ENCODE data around the gene RIMS4. TPM values are rescaled to one million over a fixed set of nuclear protein-coding genes. Genes with fewer than 3 reads are reported as not detected.

Gene RIMS4
- total RNA-seq, 1 donor from 2014 or later: 0.08 TPM

DNA sequence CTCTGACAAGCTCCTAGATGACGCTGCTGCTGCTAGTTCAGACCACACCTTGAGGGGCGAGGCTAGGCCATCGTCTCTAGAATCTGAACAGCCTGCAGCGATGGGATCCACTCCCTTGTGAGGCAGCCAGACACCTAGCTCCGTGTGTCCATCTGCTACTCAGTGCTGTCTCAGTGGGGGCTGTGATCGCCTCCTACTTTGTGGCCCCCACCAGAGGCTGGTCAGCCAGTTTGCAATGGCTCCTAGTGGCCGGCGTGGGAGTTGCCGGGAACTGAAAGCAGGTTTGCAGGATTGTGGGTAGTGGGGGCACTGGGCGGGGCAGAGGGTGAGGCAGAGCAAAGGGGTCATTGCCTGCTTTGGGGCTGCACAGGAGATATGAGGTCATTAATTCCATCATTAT is 92.4 kb downstream of the RIMS4 start:
- ATAC-seq: peak; percentile 28

DNA sequence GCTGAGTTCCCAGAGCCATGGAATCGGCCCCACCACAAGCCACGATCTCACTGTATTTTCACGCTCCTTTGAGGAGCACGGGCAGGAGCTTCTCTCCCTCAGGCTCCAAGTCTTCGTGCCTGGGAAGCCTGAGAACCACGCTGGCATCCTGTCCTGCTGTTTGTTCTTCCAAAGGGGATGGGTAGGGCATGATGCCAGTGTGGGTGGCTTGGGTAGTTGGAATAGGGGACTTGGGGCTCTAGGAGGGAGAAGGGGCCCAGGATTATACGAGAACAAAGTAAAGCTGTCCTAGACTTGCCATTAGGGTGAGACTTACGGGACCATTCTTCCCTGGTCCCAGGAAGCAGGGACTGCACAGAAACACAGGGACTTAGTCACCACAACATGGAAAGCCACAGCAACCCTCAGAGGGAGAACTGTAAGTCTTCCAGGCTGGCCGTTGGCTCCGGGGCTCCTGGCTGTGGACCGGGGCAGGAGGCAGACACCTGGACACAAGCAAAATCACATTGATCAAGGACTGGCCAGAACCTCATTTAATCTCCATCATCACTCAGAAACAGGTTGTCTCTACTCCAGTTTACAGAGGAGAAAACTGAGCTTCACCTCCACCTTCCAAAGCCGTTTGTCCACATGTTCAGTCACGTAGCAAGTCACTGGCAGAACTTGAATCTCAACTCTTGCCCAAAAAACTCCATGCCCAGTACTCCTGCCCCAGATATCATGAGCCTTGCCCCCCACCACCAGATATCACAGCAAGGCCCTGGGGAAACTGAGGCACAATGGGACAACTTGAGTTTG is 93.8 kb downstream of the RIMS4 start:
- peak; percentile 54 for ATAC-seq

DNA sequence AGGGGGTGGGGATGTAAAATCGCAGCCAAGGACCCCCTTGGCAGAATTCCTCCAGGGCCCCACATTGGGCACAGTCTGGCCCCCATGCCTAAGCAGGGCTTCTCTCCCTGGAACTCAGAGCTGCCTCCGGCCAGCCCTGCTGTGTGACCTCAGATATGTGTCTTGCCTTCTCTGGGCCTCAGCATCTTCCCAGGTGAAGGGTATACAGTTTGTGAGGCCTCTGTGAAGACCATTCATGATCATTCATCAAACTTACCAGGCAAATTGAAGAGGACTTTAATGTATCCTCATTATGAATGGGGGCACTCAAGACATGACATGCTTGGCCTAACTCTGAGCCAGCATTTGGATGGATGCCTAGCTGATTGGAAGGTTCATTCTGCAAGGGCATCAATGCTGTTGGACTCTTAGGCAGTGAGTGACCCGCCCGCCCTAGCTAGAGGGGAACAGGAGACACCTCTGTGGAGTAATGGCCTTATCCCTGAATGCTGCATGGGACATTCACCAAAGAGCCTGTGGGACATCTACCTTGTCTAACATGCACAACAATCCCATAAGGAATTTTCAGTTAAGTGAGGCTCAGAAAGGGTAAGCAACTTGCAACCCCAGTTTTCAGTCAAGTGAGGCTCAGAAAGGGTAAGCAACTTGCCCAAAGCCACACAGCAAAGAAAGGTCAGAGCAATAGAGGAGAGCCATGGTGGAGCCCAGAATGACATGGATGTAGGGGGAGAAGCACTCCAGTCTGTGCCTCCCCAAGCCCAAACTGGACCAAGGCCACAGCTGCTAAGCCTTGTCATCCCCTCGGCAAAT is 94.6 kb downstream of the RIMS4 start:
- no peak for ATAC-seq

DNA sequence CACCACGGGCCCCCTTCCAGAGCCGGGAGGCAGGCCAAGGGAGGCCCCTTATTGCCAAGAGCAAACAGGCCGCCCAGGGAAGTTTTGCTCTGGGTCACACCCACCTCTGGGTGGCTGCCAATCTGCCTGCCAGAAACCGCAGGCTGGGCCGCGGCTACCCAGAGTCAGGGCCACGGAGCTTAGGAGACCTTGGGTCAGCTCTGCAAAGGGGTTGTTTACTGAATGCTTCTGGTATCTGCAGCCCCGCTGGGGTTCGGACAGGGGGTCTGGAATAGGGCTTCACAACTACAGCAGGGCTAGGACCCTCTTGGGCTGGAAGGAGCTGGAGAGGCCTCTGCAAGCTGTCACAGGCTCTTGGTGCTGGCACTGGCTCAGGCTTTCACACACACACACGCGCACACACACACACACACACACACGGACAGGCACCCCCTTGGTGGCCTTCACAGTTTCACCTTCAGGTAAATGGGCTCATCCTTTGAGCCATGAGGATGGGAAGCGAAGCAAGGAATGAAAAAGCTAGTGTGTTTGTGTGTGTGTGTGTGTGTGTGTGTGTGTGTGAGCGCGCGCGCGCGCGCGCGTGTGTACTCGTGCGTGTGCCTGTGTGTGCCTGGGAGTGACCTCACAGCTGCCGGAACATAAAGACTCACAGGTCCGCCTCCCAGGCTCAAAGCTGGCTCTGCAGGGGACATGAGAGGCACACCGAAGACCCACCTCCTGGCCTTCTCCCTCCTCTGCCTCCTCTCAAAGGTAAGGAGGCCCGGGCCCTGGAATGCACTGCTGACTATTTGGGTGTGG is 95.4 kb downstream of the RIMS4 start, which contains the start of gene CCN5:
Gene CCN5, plus strand, starts transcription at position 669 of the 798 bp plus-strand sequence. Its CDS starts 22 bp downstream, at position 691.
- peak; percentile 65 for ATAC-seq

DNA sequence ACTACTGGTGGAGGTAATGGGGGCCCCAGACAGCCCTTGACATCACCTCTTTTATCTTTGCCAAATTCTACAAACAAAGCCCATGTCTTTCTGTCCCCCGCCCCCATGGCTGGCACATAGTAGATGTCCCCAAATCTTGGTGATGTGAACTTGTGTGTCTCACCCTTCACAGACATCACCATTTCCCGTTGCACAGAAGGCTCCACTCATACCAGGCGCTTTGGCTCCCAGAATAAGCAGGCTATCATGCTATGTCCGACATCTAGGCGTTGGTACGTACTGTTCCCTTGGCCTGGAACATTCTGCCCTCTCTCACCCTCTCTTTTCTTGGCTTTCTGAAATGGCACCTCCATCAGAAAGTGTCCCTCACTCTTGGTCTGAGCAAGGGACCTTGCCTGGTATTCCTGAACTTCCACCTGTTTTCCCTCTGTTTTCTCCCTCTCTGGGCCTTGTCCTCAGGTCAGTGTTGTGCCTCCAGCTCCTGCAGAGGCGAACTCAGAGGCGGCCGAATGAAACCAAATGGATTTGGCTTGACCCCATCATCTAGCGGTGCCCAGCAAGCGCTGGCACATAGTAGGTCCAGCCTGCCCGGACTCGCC is 96.1 kb downstream of the RIMS4 start:
- ATAC-seq: no peak

DNA sequence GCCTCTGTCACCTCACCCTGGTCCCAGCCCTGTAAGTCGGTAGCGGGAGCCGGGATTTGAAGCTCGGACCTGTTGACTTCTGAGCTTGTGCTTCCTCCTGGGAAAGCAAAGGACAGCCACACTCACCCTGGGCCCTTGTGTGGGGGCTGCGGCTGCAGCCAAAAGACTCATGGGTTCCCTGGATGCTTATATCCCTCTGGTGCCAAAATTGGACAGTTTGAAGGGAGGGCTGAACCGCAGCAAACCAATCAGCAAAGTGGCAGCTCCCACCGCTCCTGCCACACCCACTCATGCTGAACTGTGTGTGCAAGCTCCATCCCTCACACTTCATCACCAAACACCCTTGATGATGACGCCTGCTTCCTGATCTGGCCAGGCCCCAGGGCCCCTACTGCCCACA is 99.1 kb downstream of the RIMS4 start:
- ATAC-seq: no peak

DNA sequence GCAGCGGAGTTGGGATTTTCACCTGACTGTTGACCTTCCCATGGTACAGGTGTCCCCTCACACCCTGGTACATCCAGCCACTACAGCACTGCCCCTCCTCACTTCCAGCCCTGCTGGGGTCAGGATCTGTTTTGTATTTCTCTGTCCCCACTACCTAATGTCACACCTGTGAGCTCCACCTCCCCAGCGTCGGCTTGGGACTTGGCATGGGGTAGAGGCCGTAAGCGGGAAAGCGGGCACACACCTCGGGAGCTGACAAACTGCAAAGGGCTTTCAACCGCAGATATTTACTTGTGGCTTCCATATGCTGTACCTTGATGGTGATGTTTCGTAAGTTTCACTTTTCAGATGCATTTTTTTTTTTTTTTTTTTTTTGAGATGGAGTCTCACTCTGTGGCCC is 100.5 kb downstream of the RIMS4 start:
- no peak for ATAC-seq

DNA sequence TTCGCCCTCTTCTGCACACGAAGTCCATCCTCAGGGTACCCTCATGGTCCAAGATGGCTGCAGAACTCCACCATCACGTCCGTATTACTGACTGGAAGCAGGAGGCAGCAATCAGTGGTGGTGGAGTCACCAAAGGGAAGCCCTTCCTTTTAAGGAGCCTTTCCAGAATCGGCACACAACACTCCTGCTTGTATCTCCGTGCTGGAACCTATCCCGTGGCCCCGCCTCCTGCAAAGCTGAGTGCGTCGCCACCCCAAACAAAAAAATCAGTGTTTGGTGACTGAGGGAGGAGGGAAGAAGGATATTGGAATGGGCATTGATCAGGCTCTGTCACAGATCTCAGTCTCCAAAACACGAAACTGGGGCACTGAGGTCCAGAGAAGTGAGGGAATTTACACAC is 101.0 kb downstream of the RIMS4 start:
- ATAC-seq: no peak

DNA sequence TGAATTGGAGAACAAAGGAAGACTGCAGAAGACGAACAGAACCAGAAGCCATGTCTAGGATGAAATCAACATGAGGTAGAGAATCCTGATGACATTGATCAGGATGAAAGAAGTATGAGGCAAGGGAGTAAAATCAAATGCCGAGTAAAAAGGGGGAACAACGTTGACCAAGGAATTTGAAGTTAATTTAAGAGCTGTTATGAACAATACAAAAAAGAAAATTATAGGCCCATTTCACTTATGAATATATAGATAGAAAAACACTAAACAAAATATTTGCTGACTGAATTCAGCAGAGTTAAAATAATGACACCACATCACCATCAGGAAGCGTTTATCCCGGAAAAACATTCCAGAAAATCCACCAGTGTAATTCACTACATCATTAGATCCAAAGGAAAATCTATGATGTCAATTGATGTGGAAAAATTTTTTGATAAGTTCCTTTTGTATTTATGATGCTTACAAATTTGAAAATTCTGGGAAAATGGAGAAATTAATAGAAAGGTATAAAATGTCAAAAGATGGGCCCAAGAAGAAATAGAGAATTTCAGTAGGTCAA is 103.2 kb downstream of the RIMS4 start:
- no peak for ATAC-seq

DNA sequence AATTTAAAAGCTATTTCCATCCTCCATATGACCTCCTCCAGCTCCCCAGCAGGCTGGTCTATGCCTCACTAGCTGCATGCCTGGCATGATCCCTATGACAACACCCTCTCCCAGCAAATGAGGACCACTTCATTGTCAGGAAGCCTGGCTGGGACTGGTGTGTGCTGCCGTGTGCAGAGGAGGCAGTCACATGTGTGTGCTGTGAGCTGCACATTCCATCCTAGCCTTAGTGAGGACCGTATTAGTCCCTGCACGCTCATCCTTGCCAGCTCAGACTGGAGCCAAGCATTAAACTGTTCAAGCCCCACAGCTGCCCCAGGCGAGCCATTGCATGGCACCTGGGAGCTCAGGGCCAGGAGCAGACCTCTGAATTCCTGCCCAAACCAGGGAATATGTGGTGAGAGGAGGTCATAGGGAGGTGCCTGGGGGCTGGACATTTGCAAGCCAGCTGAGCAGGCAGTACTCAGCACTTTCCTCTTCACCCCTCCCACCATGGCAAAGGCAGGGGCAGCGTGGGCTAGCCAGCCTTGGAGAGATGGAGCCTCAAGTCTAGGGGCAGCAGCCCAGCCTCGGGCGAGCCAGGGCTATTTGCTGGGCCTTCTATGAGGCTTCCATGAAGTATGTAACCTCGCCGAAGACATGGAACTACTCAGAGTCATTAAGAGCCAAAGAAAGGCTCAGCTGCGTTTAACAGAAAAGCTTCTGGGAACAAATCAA is 103.9 kb downstream of the RIMS4 start:
- peak; percentile 27 for ATAC-seq

DNA sequence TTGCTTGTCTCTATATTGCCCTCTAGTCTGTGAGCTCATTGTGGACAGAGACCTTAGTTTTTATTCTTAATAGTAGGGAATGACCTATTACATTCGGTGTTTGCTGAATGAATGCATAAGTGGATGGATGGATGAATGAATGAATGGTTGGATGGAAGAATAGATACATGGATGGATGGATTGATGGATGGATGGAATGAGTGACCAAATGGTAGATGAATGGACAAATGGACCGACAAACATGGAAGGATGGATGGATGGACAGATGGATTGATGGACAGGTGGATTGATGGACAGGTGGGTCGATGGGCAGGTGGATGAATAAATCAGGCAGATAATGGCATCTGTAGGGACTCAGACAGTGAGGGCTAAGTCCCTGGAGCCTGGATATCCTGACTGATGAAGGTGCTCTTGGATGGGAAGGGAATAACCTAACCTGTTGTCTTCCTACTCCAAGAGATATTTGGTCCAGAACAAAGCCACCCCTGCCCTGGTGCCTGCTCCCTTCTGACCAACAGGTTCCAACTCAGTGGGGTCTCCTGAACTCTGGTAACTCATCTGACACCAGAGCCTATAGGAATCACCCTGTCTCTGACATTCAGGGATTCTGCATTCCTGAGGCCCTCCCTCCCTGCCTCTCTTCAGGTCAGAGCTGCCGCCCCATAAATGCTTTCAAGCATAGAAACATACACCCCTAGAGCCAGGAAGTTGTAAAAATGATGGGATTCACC is 104.8 kb downstream of the RIMS4 start:
- no peak for ATAC-seq

DNA sequence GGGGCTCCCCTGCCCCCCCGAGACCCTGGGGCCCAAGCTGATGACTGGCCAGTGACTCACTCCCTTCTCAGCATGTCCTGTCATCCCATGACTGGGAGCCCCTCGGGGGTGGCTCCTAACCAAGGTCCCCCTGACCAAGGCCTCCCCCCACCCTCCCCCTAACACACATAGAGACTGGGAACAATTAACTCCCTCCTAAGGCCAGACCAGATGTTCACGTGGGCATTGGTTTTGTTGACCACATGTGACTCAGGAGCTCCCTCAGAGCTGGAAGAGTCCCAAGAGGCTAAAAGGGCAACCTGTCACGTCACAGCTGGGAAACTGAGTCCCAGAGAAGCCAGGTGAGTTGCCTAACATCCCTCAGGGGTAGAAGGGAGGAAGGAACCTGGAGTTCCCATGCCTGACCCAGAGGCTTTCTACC is 105.8 kb downstream of the RIMS4 start:
- ATAC-seq: no peak

DNA sequence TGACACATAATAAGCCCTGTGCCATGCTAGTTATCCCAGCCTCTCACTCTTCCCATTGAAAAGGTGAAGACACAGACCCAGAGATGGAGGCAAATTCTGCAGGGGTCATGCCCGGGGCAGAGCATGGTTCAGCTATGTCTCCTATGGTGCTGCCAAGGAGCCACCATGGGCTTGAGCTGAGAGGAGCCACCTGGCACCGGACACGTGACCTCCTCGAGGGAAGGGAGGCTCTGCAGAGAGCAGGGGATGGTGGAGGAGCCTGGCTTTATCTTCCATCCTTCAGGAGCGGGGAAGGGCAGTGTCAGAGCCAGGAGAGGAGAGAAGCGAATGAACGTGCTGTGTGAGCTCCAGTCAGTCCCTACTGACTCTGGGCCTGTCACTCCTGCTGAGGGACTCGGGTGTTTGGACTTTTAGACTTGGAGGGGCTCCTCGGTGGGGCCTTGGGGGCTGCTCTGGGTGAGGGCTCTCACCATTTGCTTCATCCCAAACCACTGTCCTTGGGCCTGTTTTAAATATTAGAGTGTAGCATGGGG is 106.3 kb downstream of the RIMS4 start:
- ATAC-seq: no peak

DNA sequence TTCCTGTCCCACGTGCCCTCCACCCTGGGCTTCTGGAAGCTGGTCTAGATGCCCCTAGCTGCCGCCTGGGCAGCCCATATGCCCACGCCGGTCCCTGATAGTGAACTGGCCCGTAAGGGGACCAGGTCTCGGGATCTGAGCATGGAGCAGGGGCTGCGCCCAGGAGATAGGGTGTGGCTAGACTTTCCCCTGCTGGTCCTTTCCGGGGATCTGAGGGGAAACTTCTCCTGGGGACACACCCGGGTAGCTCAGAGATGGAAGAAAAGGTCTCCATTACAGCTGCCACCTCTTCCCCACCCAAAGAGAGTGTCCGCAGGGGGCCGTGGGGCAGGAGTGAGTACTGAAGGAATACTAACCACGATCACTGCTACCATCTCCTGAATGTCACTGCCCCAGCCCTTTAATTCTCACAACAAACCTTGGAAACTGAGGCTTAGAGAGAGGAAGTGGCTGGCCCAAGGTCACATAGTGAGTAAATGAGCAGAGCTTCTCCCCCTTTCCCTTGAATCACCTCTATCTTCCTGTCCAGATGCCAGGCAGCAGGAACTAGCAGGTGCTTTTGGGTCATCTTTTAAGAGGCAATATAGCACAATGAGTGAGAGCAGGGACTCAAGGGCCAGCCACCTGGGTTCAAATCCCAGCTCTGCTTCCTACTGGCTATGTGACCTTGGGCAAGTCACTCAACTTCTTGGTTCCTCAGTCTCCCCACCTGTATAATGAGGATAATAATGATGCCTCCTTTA is 107.0 kb downstream of the RIMS4 start:
- ATAC-seq: no peak

DNA sequence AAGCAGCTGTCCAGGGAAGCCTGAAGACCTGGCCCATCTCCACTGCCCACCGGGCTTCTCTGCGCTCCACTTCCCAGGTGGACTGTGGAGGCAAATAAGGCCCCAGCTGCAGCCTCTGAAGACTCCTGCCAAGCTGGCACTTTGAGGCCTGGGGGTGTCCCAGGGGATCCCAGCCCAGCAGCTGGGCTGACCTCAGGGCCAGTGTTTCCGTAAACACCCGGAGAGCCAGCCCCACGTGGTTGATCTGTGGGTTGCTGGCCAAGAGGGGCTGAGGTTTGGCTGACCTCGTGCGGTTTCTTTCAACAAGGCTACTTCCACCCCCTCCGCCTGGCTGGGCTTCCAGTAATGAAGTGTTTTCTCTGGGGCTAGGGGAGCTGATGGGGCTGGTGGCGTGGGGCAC is 107.6 kb downstream of the RIMS4 start:
- peak; percentile 42 for ATAC-seq

DNA sequence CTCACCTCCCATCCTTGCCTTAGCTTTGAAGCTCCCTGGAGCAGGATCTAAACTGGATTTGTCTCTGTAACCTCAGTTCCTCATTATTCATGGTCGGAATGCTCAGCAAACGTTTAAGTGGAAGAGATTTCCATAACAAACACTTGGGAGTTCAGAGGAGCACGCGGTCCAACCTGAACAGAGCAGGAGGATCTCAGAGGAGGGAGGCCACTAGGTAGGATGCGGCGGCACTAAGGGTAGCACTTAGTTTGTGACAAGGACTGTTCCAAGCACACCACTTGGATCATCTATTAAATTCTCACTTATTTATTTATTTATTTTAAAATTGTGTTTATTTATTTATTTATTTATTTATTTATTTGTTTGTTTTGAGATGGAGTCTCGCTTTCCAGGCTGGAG is 108.5 kb downstream of the RIMS4 start:
- ATAC-seq: no peak
